Colonic mucosa (tissue), 4 donors: ENCODE measurements around the gene AGAP2. TPM values are rescaled to one million over a fixed set of nuclear protein-coding genes. Genes with fewer than 3 reads are reported as not detected.

Source experiments
- DNase-seq: peaks from one replicate; pipeline ENCODE4 v3.0.0-alpha.2; 2020
- H3K27ac ChIP-seq: fragments of 200-600 bp; one replicate; pipeline ENCODE4 v1.8.0; 2021
- H3K27me3 ChIP-seq: fragments of 200-600 bp; one replicate; pipeline ENCODE4 v1.8.0; 2021
- H3K36me3 ChIP-seq: fragments of 200-600 bp; one replicate; pipeline ENCODE4 v1.8.0; 2021
- H3K4me1 ChIP-seq: fragments of 200-600 bp; one replicate; pipeline ENCODE4 v1.8.0; 2021; ENCODE audit warnings: mild to moderate bottlenecking
- H3K4me3 ChIP-seq: fragments of 200-600 bp; one replicate; pipeline ENCODE4 v1.8.0; 2021
- H3K9ac ChIP-seq, 2 donors: one replicate each; pipeline ENCODE4 v1.7.0; 2013; ENCODE audit warnings: control low read depth in 2 of 2, low read depth in 2 of 2, low read length in 2 of 2
- H3K9me3 ChIP-seq: fragments of 200-600 bp; one replicate; pipeline ENCODE4 v1.8.0; 2021
- intact Hi-C: fragments of 100-400 bp; cut with DNase I; formaldehyde crosslinking; loops from one replicate; pipeline ENCODE4 v1.14.1; 2022
- total RNA-seq, 2 donors: library from RNA; stranded (reverse); fragmentation: NEBNext Ultra II Directional in 1 of 2; extraction: Animal tissue kit (Norgen Biotek cat#: 25700) in 1 of 2; gene quantifications; one replicate each; pipeline ENCODE4 v1.2.1, GENCODE V29; 2021
- TF ChIP-seq, protein P1 (sequence below): fragments of 200-600 bp; IDR thresholded peaks from one replicate; pipeline ENCODE4 v1.8.0; 2022; ENCODE audit warnings: antibody characterized with exemption, mild to moderate bottlenecking
- donor health status: healthy.
- donor health status: DM: no; HTN: no; CAD: no.
- donor health status: DM: no; HTN: no; CAD: no.

The AGAP2 gene
- total RNA-seq, 2 donors from 2014 or later, result 0.86 to 1.0 TPM

DNA sequence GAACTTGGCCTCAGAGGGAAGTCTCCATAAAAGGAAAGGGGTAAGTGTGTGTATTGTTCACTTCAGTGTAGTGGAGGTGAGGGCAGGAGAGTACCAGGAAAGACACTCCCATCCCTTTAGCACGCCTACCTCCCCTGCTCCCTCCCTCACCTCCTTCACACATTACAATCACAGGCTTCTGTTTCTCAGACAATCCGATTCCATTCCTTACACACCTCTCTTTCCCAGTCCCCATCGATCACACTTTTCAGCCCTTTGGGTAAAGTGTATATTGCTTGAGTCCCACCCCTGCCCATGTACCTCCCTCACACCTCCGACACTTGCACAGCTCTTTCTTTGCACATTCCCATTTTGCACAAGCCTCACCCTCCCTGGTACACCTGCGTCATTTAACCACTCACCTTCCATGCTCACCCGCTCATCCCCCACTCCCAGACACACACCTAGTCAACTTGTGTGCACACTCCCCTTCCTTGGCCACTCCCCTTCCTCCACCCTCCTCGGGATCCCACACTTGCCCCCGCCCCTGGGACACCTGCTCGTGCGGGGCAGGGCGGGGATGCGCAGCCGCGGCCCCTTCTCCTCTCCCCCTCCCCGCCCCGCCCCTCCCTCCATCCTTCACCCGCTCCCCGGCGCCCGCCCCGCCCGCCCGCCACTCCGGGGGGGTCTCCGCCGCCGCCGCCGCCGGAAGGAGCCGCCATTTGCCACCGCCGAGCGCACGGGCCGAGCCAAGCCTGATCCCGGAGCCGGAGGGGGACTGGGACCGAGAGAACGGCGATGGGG is 16.1 kb upstream of the AGAP2 start, which contains the start of gene MARCHF9:
TSS of gene MARCHF9 (plus strand) at position 693 of the 783 bp plus-strand sequence. CDS start 426 bp downstream, outside the sequence.
- DNase-seq, result peak; percentile 93
- Histone ChIP-seq H3K27ac (peak within 1 kb of the TSS; percentile 72), H3K9me3 (no peaks in the 10 kb centered on the region), H3K4me1 (no peaks in the 10 kb centered on the region), H3K9ac (peak within 1 kb of the TSS; percentile 70 to 80), H3K4me3 (peak within 1 kb of the TSS; percentile 59), H3K36me3 (no peaks in the 10 kb centered on the region), H3K27me3 (no peaks in the 10 kb centered on the region)
- TF ChIP-seq, protein P1, sequence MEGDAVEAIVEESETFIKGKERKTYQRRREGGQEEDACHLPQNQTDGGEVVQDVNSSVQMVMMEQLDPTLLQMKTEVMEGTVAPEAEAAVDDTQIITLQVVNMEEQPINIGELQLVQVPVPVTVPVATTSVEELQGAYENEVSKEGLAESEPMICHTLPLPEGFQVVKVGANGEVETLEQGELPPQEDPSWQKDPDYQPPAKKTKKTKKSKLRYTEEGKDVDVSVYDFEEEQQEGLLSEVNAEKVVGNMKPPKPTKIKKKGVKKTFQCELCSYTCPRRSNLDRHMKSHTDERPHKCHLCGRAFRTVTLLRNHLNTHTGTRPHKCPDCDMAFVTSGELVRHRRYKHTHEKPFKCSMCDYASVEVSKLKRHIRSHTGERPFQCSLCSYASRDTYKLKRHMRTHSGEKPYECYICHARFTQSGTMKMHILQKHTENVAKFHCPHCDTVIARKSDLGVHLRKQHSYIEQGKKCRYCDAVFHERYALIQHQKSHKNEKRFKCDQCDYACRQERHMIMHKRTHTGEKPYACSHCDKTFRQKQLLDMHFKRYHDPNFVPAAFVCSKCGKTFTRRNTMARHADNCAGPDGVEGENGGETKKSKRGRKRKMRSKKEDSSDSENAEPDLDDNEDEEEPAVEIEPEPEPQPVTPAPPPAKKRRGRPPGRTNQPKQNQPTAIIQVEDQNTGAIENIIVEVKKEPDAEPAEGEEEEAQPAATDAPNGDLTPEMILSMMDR, result no peak
- intact Hi-C loops, result no loop called here

- H3K9ac ChIP-seq, result no peak overlapping the region
- intact Hi-C loops, result no loop called here
- H3K4me1 ChIP-seq, result no peaks in the 10 kb centered on the region
- H3K36me3 ChIP-seq, result peaks cover 6% of the 10 kb centered on the region
- H3K27me3 ChIP-seq, result no peaks in the 10 kb centered on the region
- peak overlapping the region; percentile 72 for H3K27ac ChIP-seq
- H3K4me3 ChIP-seq, result no peak overlapping the region
- TF ChIP-seq, protein P1, result no peak
- H3K9me3 ChIP-seq, result no peaks in the 10 kb centered on the region
- DNase-seq, result no peak
Observed at GRCh38 chr12:57753756-57754337, 15.3 kb upstream of the AGAP2 start.

DNA sequence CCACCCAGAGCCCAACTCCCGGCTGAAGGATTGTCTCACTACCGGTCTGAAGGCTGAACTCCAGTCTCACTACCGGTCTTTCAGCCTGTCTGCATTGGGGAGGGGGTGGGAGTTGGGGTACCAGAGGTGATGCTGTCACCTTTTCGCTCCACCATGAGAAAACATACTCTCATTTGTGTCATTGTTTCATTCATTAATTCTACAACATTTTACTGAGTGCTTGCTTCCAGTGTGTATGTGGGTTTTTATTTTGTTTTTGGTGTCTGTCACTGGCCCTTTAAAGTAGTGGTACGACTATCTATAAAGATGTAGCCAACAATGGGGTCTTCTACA is 14.1 kb upstream of the AGAP2 start:
- Histone ChIP-seq H3K4me3 (peak overlapping the region; percentile 73), H3K9me3 (no peaks in the 10 kb centered on the region), H3K4me1 (no peaks in the 10 kb centered on the region), H3K36me3 (peaks cover 6% of the 10 kb centered on the region), H3K27me3 (no peaks in the 10 kb centered on the region), H3K9ac (peak overlapping the region in 1 of 2 donors; percentile 35), H3K27ac (no peak overlapping the region)
- TF ChIP-seq, protein P1, result no peak
- intact Hi-C loops, result no loop called here
- DNase-seq, result no peak

DNA sequence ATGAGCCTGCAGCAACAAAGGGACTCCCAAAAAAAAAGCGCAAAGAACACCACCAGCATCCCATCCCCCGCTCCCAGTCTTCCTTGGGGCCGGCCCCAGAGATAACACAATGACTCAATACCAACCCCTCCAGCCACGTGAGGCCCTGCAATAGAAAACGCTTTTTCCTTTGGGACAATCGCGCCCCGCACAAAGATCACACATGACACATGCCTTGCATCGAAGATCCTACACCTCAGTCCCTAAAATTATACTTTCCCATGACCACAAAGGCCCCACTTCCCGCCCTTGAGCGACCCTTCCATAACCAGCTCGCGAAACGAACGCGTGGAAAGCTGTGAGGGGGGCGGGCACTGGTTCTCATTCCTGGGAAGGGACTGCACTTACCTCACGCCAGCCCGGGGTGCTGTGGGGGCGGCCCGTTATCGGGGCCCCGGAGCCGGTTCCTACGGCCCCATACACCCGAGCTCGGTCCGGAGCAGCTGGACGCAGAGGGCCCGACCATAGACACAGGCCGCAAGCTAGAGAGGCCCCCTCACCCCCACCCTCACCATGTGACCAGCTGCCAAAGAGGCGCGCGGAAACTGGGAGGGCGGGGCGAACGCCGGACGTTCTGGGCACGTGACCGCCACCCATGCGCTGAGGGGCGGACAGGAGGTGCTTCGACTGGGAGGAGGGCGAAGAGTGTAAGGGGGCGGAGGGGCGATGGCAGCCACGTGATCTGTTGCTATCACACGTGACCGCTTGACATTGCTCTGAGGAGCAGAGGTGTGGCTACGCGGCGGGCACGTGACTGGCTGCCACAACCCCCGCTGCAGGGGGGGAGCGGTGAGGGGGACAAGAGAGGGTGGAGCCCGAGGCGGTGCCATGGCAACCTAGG is 13.5 kb upstream of the AGAP2 start, which contains the start of gene CDK4:
TSS of gene CDK4 (minus strand) at position 523 of the 880 bp plus-strand sequence. CDS start 593 bp downstream, outside the sequence.
- peaks cover 6% of the 10 kb centered on the region for H3K36me3 ChIP-seq
- TF ChIP-seq, protein P1, result no peak

GRCh38 chr12:57751432-57751787 is 12.9 kb upstream of the AGAP2 start:
- H3K9ac ChIP-seq, result peak overlapping the region; percentile 74 to 84
- TF ChIP-seq, protein P1, result no peak
- intact Hi-C loops, result no loop called here

More for the DNA sequence above, 13.5 kb upstream of the AGAP2 start, which contains the start of gene CDK4:
- H3K9ac ChIP-seq, result peak within 1 kb of the TSS; percentile 74 to 84
- H3K27ac ChIP-seq, result peak within 1 kb of the TSS; percentile 64
- peak; percentile 98 for DNase-seq
- no peaks in the 10 kb centered on the region for H3K4me1 ChIP-seq
- H3K9me3 ChIP-seq, result no peaks in the 10 kb centered on the region
- intact Hi-C loops, result no loop called here
- peak within 1 kb of the TSS; percentile 73 for H3K4me3 ChIP-seq
- H3K27me3 ChIP-seq, result no peaks in the 10 kb centered on the region

More at GRCh38 chr12:57751432-57751787, 12.9 kb upstream of the AGAP2 start:
- Histone ChIP-seq H3K27me3 (no peaks in the 10 kb centered on the region), H3K9me3 (no peaks in the 10 kb centered on the region), H3K4me1 (no peaks in the 10 kb centered on the region), H3K36me3 (peaks cover 6% of the 10 kb centered on the region), H3K4me3 (peak overlapping the region; percentile 73), H3K27ac (peak overlapping the region; percentile 64)
- DNase-seq, result no peak
